Measurements from ENCODE around the gene HS3ST5.
"Not testable (repeated sequence)": the region's sequence is repeated elsewhere in the genome, so short reads cannot be mapped to it uniquely, and the experiment has no call there.

The HS3ST5 gene

DNA sequence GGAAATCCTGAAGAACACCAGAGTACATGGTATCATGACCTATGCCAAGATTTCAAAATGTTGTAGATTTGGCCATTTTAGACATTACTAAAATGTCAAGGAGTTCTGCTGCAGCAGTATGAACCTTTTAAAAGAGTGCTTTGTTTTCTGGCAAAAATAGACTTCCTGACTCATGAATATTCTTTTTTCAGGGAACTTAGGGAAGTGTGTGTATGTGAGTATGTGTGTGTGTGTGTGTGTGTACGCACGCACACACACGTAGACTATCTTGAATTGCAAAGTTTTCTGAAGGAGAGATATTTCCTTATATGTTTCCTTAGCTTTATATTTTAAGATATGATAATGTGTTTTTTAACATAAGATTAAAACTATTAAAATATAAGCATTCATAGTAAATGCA lies 161.2 kb downstream of the HS3ST5 start:
- FAIRE-seq, result no peak

DNA sequence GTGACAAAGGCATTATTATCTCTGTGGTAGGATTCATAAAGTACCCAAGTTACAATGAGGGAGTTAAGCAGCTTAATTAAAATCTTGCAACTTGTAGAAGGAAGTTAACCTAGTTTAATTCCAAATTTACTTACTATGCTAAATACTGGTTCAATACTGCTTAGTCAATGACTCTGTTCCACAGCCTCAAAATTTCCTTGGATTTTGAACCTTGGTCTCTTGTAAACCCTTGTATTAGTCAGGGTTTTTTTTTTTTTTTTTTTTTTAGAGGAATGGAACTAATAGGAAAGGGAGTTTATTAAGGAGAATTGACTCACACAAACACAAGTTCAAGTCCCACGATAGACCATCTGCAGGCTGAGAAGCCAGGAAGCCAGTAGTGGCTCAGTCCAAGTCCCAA lies 163.4 kb downstream of the HS3ST5 start:
- no peak for FAIRE-seq

DNA sequence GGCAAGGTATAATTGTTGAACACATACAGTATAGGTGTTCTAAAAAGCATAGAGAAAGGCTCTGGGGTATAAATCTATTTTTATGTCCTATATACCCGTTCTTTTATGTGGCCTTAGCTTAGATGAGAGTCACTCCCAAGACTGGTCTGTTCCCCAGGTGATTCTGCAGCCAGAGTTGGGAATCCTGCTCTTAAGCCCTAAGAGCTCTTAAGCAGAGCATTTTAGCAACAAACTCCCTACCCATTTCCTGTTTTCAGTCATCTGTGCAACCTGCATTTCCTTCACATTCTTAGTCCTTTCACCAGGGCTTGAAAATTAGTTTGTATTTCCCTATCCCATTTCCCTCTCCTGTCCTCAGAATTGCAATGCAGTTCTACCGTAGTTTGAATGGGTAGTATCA lies 166.1 kb downstream of the HS3ST5 start:
- no peak for FAIRE-seq

DNA sequence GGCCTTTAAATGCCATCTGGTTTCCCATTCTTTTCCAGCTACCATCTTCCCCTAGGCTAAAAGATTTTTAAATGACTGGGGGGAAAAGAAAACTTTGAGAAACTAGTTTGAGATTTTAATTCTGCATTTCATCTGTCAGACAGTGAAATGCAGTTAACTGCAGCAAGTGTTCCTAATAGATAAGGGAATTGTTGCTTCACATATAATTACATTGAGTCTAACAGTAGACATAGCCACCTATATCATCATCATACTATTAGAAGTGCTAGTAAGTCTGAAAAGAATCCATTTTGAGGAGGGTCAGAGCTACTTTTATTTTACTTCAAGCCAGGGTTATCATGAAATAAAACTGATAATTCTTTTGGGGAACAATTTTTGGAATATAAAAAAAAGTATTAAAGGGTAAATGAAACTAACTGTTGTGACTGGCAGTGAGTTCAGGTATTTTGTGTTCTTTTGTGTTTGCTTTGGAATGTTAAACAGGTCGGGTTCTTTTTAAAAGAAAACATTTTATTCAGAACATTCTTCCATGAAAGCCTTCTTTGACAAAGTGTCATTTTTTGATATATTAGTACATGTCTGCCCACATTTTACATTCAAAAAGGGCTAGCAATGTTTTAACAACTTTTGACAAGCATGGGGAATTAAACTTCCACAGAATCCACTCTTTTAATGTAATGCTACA lies 170.1 kb downstream of the HS3ST5 start:
- no peak for FAIRE-seq

DNA sequence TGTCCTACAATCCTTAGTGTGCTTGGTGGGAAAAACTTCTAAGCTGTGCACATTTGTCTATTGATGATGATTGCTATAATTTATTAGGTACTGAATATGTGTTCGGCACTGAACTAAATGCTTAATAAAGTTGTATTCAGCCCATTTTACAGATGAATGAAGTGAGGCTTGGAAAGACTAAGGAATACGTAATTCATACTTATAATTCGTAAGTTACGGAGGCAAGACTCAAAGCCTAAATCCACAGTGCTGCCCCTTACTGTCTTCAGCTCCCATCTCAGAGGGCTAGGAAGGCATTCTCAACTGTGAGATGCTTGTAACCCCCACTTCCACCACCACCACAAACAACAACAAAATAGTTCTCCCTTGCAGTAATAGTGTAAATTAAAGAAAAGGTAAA lies 171.3 kb downstream of the HS3ST5 start:
- no peak for FAIRE-seq

DNA sequence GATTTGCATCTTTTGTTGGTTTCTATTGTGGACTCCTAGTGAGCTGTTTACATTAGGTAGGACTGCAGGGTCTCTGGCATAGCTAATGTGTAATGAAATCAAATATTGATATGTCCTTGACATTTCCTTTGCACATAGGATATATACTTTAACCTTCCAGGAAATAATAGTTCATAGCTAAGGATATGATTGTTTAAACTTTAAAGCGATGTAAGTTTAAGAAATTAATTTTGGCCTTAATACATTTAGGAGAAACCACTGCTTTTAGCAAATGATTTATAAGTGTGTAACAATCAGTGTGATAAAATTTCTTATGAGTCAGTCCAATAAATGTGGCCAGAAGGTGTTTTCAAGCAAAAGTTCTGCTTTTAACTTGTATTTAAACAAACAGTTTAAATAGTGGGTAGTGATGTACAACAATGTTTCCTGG lies 171.8 kb downstream of the HS3ST5 start:
- FAIRE-seq, result no peak

DNA sequence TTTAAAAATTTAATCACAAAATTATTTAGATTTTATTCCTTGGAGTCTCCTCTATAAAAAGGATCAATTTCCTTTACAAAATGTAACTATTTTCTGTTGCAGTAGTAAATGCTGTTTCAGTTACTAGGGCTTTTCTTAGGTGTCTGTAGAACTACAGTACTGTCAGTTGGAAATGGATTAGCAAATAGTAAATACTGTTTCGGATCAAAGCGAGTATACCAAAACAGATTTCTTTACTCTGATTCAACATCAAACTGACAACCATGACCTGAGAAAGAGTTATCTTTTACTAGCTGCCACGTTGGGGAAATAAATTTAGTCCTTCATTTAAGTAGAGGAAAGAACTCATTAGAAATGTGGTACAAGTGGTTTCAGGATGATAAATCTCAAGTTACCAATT lies 172.5 kb downstream of the HS3ST5 start:
- no peak for FAIRE-seq

DNA sequence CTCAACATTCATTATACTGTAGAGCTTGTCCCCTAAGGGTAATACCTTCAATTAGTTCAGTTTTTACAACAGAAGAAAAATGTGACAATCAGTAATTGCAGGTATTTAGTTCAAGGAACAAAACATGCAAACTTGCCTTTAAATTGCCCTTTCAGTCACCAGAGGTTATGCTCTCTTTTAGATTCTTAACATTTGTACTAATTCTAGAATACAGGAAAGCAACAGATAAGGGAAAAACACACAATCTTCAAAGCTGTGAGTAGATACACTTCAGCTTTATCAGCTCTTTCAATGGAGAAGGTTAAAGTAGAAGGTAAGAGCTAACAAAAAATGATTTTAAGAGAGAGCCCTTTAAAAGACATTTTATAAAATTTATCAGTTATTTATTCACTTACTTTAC lies 173.1 kb downstream of the HS3ST5 start:
- FAIRE-seq, result no peak

DNA sequence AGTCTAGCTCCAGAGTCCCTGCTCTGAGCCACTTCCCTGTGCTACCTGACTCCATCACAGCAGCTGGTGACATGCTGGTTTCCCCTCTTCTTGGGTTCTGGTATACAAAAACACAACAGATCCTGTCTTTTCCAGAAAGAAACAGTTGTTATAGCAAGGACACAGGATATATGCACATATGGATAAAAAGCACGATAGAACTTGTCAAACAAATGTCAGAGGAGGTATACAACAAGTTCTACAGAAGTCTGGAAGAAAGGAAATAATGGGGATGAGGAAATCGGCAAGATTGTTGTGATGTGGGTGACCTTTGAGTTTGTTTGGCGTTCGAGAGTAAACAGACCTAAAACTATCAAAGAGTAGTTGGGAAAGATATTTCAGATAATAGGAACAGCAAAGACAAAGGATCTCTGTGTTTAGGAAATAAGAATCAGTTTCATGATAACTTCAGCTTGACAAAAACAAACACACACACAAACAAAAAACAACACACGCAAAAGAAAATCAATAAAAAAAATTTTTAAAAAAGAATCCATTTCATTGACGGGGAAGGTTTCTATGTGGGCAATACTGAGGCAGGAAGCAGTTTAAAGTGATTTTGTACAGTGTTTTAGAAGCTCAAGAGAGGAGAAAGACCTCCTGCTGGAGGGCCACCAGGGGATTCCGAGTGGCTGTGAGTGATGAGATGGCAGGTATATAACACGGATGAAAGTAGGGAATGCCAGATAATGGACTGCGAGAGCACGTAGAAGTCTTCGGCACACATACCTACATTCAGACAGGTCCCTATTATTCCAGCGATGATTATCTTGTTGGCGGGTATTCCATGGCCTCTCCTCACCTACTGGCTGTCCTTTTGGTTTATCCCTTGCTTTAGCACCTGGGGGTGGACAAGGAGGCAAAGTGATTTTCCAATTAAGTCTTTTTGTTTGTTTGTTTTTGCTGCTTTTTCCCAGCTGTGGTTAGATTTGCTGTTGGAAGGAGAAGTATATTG lies 174.9 kb downstream of the HS3ST5 start:
- no peak for FAIRE-seq

DNA sequence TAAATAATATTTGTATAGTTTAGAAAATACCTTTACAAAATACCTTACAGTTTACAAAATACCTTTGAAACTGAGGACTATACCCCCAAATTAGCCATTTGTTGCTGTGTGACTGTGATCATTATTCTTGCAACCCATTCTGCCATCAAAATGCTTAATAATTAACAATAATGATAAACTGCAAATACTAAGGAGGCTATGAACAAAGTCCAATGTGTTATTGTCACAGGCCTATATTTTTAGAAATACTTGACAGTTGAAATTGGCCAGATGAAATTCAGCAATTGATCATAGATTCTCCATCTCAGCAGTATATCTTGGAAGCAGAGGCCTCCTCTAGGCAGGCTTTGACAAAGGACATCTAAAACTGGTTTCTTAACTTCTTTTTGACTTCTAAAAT lies 178.6 kb downstream of the HS3ST5 start:
- no peak for FAIRE-seq

DNA sequence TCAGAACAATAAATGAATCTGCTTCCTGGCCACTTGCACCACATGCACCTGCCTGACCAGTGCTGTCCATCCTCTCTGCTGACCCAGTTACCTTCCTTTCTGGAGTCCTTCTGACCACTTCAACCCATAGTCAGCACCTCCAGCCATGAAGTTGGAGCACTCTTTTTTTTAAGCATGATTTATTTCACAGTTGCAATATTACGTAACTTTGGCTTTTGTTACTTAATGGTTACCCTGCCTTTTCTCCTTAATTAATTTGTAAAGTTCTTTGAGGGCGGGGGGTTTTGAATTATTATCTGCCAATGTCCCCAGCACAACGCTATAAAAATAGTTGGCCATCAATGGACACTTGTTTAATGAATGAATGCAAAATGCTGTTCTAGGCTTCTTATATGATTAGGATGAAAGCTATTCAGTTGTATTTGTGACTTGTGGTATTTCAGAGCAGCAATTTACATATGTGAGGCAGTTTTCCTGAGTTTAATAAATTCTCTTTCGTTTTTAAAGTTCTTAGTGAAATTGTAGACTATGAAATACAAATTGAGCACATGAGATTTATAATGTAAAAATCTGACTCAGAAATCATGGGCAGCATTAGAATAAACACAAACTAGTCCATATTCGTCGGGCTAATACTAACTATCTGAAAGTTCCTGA lies 180.0 kb downstream of the HS3ST5 start:
- FAIRE-seq, result no peak

DNA sequence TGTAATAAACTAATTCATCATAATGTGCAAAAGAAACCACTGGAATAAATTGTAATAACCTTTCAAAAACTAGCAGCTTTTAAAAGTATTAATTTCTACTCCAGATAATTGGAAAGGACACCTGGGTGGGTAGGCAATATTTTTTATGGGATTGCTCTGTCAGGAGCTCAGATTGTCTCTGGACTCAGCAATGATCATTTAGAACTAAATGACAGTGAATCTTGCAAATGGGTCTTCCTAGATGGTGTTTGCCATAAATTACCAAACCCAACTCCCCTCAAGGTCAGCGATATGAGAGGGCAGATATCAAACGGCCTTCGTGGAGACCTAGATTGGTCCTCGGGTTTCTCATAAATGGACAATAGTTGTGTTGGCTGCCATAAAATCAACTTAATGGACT lies 181.9 kb downstream of the HS3ST5 start:
- FAIRE-seq, result no peak

DNA sequence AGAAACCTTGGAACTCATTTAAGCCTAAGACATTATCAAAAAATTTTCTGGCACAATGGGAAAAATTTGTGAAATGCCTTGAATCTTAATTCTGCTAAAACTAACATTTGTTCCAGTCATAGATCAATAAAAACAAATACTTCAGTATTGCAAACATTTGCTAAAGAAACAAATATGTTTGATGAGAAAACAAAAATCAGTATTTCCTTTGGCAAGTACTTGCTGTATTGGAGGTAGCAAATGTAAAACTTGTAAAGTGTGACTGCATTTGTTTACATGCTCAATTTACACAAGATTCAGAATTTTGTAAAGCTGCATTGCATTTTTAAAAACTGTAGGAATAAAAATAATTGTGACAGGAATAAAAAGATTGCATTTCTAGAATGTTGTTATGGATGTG lies 183.1 kb downstream of the HS3ST5 start:
- FAIRE-seq, result no peak

DNA sequence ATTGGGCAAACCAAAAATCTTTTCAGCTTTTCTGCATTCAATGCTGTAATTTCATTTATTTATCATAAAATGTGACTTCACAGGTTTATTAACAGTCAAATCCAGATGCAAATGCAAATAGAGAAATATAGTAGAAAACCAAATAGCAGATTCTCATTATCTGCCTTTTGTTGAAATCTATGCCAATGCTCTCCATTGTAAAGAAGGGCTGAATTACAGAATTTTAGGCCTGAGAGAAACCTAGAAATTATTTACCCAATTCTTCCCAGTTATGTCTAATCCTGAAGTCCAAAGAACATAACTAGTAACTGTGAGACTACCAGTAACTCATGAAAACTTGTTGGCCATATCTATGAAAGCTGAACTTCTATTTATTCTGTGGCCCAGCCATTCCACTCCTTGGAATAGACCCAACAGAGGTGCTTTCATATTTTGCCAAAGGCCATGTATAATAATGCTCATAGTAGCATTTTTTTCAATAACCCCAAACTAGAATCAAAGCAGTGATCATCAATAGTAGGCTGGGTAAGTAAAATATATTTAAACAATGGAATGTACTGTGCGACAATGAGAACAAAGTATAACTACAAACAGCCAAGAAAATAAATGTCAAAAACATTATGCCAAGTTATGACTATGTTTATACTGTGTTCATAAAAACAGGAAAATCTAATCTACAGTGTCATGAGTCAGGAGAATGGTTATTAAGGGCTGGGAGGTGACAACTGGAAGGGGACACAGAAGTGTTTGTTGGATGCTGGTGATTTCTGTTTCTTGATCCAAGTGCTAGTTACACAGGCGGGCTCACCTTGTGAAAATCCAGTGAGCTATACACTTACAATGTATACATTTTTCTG lies 183.8 kb downstream of the HS3ST5 start:
- FAIRE-seq, result no peak

DNA sequence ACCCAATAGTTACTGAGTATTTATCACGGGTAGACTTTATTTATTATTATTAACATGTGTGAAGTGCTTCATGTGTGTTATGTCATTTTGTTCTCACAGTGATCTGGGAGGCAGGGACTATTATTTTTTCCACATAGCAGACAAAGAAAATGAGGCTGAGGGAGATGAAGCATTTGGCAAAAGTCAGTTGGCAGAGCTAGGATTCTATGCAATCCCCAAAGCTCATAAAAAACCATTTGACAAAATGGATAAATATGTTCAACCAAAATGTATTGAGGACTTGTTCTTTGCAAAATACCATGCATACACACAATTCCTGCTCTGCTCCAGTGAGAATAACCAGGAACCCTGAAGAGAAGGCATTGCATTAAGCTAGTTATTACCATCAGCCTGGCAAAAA lies 184.4 kb downstream of the HS3ST5 start:
- FAIRE-seq, result no peak

DNA sequence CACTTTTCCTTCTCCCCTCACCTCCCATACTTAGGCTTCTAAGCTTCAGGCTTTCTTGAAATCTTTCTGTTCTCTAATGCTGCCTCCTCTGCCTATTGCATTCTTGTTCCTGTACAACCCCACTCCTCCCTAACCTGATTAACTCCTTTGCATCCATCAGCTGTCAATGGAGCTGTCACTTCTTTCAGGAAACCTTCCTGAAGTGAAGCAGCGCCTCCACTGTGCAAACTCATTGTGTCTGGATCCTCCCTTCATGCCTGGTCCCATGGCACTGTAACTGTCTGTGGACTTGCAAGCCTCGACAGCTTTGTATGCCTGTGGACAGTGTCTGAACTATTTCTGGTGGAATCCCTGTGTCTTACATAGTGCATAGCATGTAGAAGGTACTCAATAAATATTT lies 185.0 kb downstream of the HS3ST5 start:
- FAIRE-seq, result no peak

DNA sequence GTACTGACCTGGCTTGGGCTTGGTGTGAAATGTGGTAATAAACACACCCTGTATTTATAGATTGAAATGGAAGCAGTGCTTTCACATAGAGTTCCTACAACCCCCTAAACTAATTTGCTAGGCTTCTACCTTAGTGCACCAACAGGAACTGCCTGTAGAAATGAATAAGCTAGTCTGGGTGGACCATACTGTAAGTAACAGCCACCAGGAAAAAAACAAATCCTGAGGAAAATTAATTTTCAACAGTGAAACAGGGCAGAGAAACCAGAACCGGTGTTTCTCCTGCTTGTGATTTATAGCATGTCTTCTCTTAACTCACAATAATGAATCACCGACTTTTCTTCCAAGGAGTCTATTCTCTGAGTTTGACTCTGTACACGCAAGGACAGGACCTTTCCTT lies 187.1 kb downstream of the HS3ST5 start:
- no peak for FAIRE-seq

DNA sequence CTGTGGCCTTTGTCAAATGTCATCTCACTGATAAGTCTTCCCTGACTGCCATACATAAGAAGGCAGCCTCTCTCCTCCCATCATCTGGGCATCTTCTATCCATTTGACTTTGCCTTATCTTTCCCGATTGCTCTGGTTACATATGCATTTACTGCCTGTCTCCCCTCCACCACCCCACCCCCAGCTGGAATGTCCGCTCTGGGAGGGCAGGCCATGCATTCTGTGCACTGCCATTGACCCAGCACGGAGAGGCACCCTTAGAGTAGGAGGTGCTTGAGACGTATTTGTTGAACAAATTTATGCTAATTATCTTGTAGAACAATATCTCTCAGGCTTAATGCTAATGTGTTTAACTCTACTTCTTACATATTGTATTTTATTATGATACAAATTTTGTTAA lies 188.0 kb downstream of the HS3ST5 start:
- FAIRE-seq, result no peak

DNA sequence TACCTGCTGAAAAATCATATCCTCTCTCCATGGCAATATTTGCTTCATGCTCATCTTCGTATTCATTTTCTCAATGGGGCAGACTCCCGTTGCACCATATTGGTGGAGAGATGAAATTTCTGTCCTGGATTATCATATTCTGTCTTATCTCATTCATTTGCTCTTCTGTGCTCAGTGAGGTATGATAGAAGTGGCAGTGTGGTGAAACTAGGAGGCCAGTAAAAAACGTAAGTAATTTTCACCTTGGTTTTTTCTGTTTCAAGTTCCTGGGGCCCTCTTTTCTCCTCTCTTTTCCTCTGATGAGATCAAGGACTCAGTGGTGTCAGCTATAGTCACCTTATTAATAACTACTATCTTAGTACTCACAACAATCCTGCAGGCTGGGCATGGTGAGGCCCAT lies 189.4 kb downstream of the HS3ST5 start:
- FAIRE-seq, result no peak

DNA sequence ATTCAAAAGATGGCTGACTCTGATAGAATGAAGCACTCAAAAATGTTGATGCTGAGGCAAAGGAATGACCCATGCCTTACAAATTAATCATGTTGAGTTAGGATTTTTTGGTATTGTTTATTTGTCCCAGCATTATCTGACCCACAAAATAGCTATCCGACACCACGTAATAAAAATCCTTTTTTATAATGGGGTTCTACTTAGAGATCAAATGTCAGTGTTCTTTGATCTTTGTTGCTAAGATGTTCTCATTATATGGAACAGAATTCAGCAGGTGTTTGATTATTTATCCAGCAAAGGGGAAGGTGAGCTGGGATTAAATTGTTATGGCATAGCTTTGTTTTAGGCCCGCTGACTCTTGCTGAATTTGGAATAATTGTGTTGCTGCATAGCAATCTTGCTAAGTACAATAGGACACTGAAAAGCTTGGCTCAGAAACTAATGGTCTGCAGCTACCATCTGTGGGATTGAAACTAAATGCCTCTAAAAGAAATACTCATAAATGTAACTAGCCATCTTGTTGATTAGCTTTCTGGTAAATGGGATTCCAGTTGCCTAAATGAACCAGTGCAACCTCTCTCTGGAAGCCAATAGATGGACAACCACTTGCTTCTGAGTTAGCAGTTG lies 191.6 kb downstream of the HS3ST5 start:
- FAIRE-seq, result no peak

DNA sequence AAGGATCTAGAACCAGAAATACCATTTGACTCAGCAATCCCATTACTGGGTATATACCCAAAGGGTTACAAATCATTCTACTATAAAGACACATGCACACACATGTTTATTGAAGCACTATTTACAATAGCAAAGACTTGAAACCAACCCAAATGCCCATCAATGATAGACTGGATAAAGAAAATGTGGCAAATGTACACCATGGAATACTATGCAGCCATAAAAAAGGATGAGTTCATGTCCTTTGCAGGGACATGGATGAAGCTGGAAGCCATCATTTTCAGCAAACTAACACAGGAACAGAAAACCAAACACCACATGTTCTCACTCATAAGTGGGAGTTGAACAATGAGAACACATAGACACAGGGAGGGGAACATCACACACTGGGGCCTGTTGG lies 193.6 kb downstream of the HS3ST5 start:
- not testable (repeated sequence) for FAIRE-seq
